Loucy (cell line): ENCODE results near the gene GDNF.
"Not testable (repeated sequence)": the region's sequence is repeated elsewhere in the genome, so short reads cannot be mapped to it uniquely, and the experiment has no call there.

Experiments used
- EZH2phosphoT487 ChIP-seq: fragments of 200-600 bp; IDR thresholded peaks from 2 replicates; pipeline ENCODE4 v1.6.1; 2018; ENCODE audit warnings: antibody characterized with exemption, mild to moderate bottlenecking, moderate library complexity, borderline replicate concordance
- TF ChIP-seq, protein P1 (sequence below): fragments of 200-600 bp; sonication (generic); conservative IDR thresholded peaks from 2 replicates; pipeline ENCODE4 v1.5.1; 2014; ENCODE audit warnings: mild to moderate bottlenecking, antibody characterized with exemption, low read length

DNA sequence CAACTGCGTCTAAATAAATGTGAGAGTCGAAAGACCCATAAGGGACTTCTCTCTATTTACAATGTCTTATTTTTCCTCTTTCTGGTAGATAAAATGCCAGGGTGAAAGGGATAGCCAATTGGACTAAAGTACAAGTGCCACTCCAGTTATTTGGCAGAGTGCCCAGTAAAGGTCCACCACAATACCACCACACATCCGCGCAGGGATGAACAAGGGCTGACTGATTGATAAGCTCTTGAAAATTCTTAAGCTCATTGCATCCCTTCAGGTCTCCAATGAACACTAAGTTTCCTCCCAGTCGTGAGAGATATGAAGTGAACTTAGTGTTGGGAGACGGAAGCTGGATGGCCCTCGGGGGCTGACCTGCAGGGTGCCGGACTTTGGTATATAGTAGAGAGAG lies 58.4 kb downstream of the GDNF start:
- TF ChIP-seq, protein P1, sequence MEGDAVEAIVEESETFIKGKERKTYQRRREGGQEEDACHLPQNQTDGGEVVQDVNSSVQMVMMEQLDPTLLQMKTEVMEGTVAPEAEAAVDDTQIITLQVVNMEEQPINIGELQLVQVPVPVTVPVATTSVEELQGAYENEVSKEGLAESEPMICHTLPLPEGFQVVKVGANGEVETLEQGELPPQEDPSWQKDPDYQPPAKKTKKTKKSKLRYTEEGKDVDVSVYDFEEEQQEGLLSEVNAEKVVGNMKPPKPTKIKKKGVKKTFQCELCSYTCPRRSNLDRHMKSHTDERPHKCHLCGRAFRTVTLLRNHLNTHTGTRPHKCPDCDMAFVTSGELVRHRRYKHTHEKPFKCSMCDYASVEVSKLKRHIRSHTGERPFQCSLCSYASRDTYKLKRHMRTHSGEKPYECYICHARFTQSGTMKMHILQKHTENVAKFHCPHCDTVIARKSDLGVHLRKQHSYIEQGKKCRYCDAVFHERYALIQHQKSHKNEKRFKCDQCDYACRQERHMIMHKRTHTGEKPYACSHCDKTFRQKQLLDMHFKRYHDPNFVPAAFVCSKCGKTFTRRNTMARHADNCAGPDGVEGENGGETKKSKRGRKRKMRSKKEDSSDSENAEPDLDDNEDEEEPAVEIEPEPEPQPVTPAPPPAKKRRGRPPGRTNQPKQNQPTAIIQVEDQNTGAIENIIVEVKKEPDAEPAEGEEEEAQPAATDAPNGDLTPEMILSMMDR, result not testable (repeated sequence)
- not testable (repeated sequence) for TF ChIP-seq EZH2phosphoT487
